IMR-90 (cell line): ENCODE measurements around the gene NCAM1. TPM values are rescaled to one million over a fixed set of nuclear protein-coding genes. Genes with fewer than 3 reads are reported as not detected.

ENCODE experiments used
- ATAC-seq: fragments of 200-7000 bp; cut with Tn5 transposase; 2 replicates; pipeline ENCODE4 v1.9.1; 2020; ENCODE audit warnings: low read depth, mild to moderate bottlenecking, moderate library complexity
- BruUV-seq: library from RNA; stranded (reverse); fragments of 400-500 nt; replicated peaks from 2 replicates; lab custom pipeline; 2021; lab: Mats Ljungman, UMichigan
- CTCF ChIA-PET: fragments of 300-600 bp; formaldehyde crosslinking; extraction: SDS; loops from one replicate; lab custom pipeline; 2021; ENCODE audit warnings: antibody characterized with exemption; lab: Yijun Ruan, JAX
- POLR2A ChIA-PET: fragments of 300-600 bp; sonication (Branson Sonifier 250); formaldehyde crosslinking; loops from one replicate; lab custom pipeline; 2022; ENCODE audit warnings: antibody characterized with exemption; ENCODE audit not compliant: unreplicated experiment; lab: Charles Lee
- DNase-seq: peaks from one replicate; pipeline ENCODE4 v3.0.0; 2013
- H2AFZ ChIP-seq: replicated peaks from 2 replicates; pipeline ENCODE3; 2013; ENCODE audit warnings: low read length, mild to moderate bottlenecking; ENCODE audit not compliant: poor library complexity
- H2AK5ac ChIP-seq: 2 replicates; pipeline ENCODE4 v1.6.1; 2013; ENCODE audit warnings: low read depth, low read length, inconsistent platforms
- H2AK9ac ChIP-seq: replicated peaks from 2 replicates; pipeline ENCODE3; 2013; ENCODE audit warnings: mild to moderate bottlenecking, low read depth, low read length, moderate library complexity; ENCODE audit not compliant: poor library complexity
- H2BK120ac ChIP-seq: 2 replicates; pipeline ENCODE4 v1.6.1; 2013; ENCODE audit warnings: low read depth, low read length, inconsistent platforms
- H2BK15ac ChIP-seq: 3 replicates; pipeline ENCODE4 v1.6.1; 2013; ENCODE audit warnings: low read depth, low read length, inconsistent platforms
- H2BK20ac ChIP-seq: 2 replicates; pipeline ENCODE4 v1.6.1; 2013; ENCODE audit warnings: low read depth, mild to moderate bottlenecking, inconsistent platforms, low read length, moderate library complexity
- H2BK5ac ChIP-seq: 2 replicates; pipeline ENCODE4 v1.6.1; 2013; ENCODE audit warnings: mild to moderate bottlenecking, low read depth, low read length, inconsistent platforms; ENCODE audit not compliant: poor library complexity, severe bottlenecking
- H3K14ac ChIP-seq: replicated peaks from 2 replicates; pipeline ENCODE4 v1.6.1; 2013; ENCODE audit warnings: low read depth, low read length, inconsistent platforms
- H3K18ac ChIP-seq: 2 replicates; pipeline ENCODE4 v1.6.1; 2013; ENCODE audit warnings: low read depth, low read length, control low read depth
- H3K23ac ChIP-seq: 2 replicates; pipeline ENCODE4 v1.6.1; 2013; ENCODE audit warnings: low read depth, low read length, inconsistent platforms
- H3K27ac ChIP-seq: 2 replicates; pipeline ENCODE4 v1.5.1; 2013; ENCODE audit warnings: mild to moderate bottlenecking, control low read depth, low read length; ENCODE audit not compliant: insufficient read depth
- H3K27me3 ChIP-seq: 2 replicates; pipeline ENCODE4 v1.6.1; 2013; ENCODE audit warnings: low read length; ENCODE audit not compliant: control insufficient read depth, insufficient read depth
- H3K36me3 ChIP-seq: 2 replicates; pipeline ENCODE4 v1.6.1; 2013; ENCODE audit warnings: low read length, mixed read lengths; ENCODE audit not compliant: control insufficient read depth, insufficient read depth
- H3K4ac ChIP-seq: 2 replicates; pipeline ENCODE4 v1.6.1; 2013; ENCODE audit warnings: low read depth, low read length, inconsistent platforms
- H3K4me1 ChIP-seq: 2 replicates; pipeline ENCODE4 v1.6.1; 2013; ENCODE audit warnings: low read length, mixed read lengths; ENCODE audit not compliant: control insufficient read depth, insufficient read depth
- H3K4me2 ChIP-seq: 2 replicates; pipeline ENCODE4 v1.6.1; 2013; ENCODE audit warnings: low read depth, mild to moderate bottlenecking, control low read depth, low read length, moderate library complexity
- H3K4me3 ChIP-seq: 2 replicates; pipeline ENCODE4 v1.5.1; 2013; ENCODE audit warnings: low read depth, mild to moderate bottlenecking, control low read depth, low read length, moderate library complexity; ENCODE audit not compliant: insufficient read depth
- H3K56ac ChIP-seq: 2 replicates; pipeline ENCODE4 v1.6.1; 2013; ENCODE audit warnings: low read length, inconsistent platforms; ENCODE audit not compliant: insufficient read depth; ENCODE audit errors: extremely low read depth
- H3K79me1 ChIP-seq, 2 experiments: 2 replicates each; pipeline ENCODE4 v1.6.1; 2013; ENCODE audit warnings: low read length in 2 of 2, inconsistent platforms in 1 of 2, low read depth in 1 of 2
- H3K9ac ChIP-seq: 2 replicates; pipeline ENCODE4 v1.6.1; 2013; ENCODE audit warnings: low read depth, low read length, control low read depth
- H3K9me1 ChIP-seq: 2 replicates; pipeline ENCODE4 v1.6.1; 2013; ENCODE audit warnings: low read length, inconsistent platforms; ENCODE audit not compliant: insufficient read depth
- H3K9me3 ChIP-seq: 2 replicates; pipeline ENCODE4 v1.6.1; 2013; ENCODE audit warnings: low read length; ENCODE audit not compliant: control insufficient read depth, insufficient read depth
- H4K20me1 ChIP-seq: 2 replicates; pipeline ENCODE4 v1.6.1; 2013; ENCODE audit warnings: low read length, inconsistent platforms; ENCODE audit not compliant: insufficient read depth
- H4K5ac ChIP-seq: 2 replicates; pipeline ENCODE4 v1.6.1; 2013; ENCODE audit warnings: mild to moderate bottlenecking, low read depth, low read length, control low read depth
- H4K8ac ChIP-seq, 2 experiments: 2 replicates each; pipeline ENCODE4 v1.6.1; 2013; ENCODE audit warnings: low read depth in 2 of 2, low read length in 2 of 2, control low read depth in 1 of 2, inconsistent platforms in 1 of 2
- H4K91ac ChIP-seq: 2 replicates; pipeline ENCODE4 v1.6.1; 2013; ENCODE audit warnings: low read depth, low read length, inconsistent platforms; ENCODE audit not compliant: insufficient read depth
- CEBPB ChIP-seq: IDR thresholded peaks from 2 replicates; pipeline ENCODE4 v1.6.1; 2012; ENCODE audit warnings: low read depth, low read length, improper control_type of control experiment
- CHD1 ChIP-seq: IDR thresholded peaks from 2 replicates; pipeline ENCODE4 v1.6.1; 2012; ENCODE audit warnings: low read depth, low read length, improper control_type of control experiment
- CTCF ChIP-seq: conservative IDR thresholded peaks from 2 replicates; pipeline ENCODE4 v1.5.1; 2012; ENCODE audit warnings: mild to moderate bottlenecking, low read depth, low read length, improper control_type of control experiment
- ELK1 ChIP-seq: fragments of 150-350 bp; IDR thresholded peaks from 2 replicates; pipeline ENCODE4 v1.6.1; 2016; ENCODE audit warnings: low read depth, mild to moderate bottlenecking, low read length, moderate library complexity, borderline replicate concordance
- MAFK ChIP-seq: IDR thresholded peaks from 2 replicates; pipeline ENCODE4 v1.6.1; 2012; ENCODE audit warnings: low read depth, low read length, improper control_type of control experiment
- MXI1 ChIP-seq: IDR thresholded peaks from 2 replicates; pipeline ENCODE4 v1.6.1; 2012; ENCODE audit warnings: low read depth, mild to moderate bottlenecking, low read length, moderate library complexity, borderline replicate concordance
- NFE2L2 ChIP-seq: fragments of 150-350 bp; IDR thresholded peaks from 2 replicates; pipeline ENCODE4 v1.6.1; 2016; ENCODE audit warnings: low read depth, mild to moderate bottlenecking, low read length
- POLR2A ChIP-seq: IDR thresholded peaks from 2 replicates; pipeline ENCODE4 v1.6.1; 2012; ENCODE audit warnings: mild to moderate bottlenecking, low read depth, low read length
- RCOR1 ChIP-seq: IDR thresholded peaks from 2 replicates; pipeline ENCODE4 v1.6.1; 2012; ENCODE audit warnings: mild to moderate bottlenecking, low read length, improper control_type of control experiment; ENCODE audit not compliant: insufficient replicate concordance
- RFX5 ChIP-seq: IDR thresholded peaks from 2 replicates; pipeline ENCODE4 v1.8.0; 2012; ENCODE audit warnings: low read depth, mild to moderate bottlenecking, low read length, moderate library complexity
- USF2 ChIP-seq: fragments of 150-350 bp; IDR thresholded peaks from 2 replicates; pipeline ENCODE4 v1.6.1; 2017; ENCODE audit warnings: mild to moderate bottlenecking, antibody characterized with exemption, low read length, low read depth
- WGBS, 2 experiments: methylation state at CpG; one replicate each; pipeline versions ENCODE4 v1.1.5 to v1.1.7; 2013; ENCODE audit warnings: missing lambda C conversion rate in 2 of 2; ENCODE audit not compliant: insufficient read length in 1 of 2; ENCODE audit errors: extremely low coverage in 2 of 2; 5-methylcytosine and 5-hydroxymethylcytosine counted together
- dilution Hi-C: fragments of 300-500 bp; cut with HindIII; formaldehyde crosslinking; loops from one replicate; pipeline ENCODE4 v1.14.3; 2018; ENCODE audit warnings: low sequenced_read_pairs; ENCODE audit not compliant: unreplicated experiment
- in situ Hi-C: fragments of 300-500 bp; cut with MboI; formaldehyde crosslinking; loops from 3 replicates; pipeline ENCODE4 v1.14.3; 2019; ENCODE audit warnings: low sequenced_read_pairs, inconsistent platforms, mixed read lengths
- intact Hi-C: fragments of 100-400 bp; cut with micrococcal nuclease; formaldehyde crosslinking; loops from 2 replicates; pipeline ENCODE4 v1.10.0; 2022
- polyA plus RNA-seq, 3 experiments: library from polyadenylated mRNA; depleted of rRNA; stranded (reverse); fragments of >200 nt; gene quantifications; 2 replicates each; pipeline ENCODE4 v1.2.3, GENCODE V29; 2012; ENCODE audit warnings: low replicate concordance in 1 of 3
- total RNA-seq: library from RNA; depleted of rRNA; stranded (reverse); fragments of >200 nt; gene quantifications from 2 replicates; pipeline ENCODE4 v1.2.3, GENCODE V29; 2012

NCAM1 gene
- total and polyA plus RNA-seq, 2 of the 4 experiments (the other 2 are of a cell fraction) = 0.09 to 0.18 TPM

- DNase-seq (no peak), ATAC-seq (no peak)
- intact Hi-C loops (no loop called here), dilution Hi-C loops (no loop called here), in situ Hi-C loops (no loop called here)
- Histone ChIP-seq H3K56ac (no peak overlapping the region), H2AFZ (no peak overlapping the region), H2BK15ac (no peak overlapping the region), H3K79me1 (no peaks in the 10 kb centered on the region), H2AK5ac (no peak overlapping the region), H3K27me3 (no peaks in the 10 kb centered on the region), H2BK20ac (no peak overlapping the region), H3K36me3 (no peaks in the 10 kb centered on the region), H4K8ac (no peak overlapping the region), H2AK9ac (no peak overlapping the region), H4K20me1 (no peaks in the 10 kb centered on the region), H3K9ac (no peak overlapping the region), H3K23ac (no peak overlapping the region), H3K9me1 (no peaks in the 10 kb centered on the region), H3K27ac (no peak overlapping the region), H3K9me3 (0 out of 2 replicates have a peak, but pooled peaks cover 2% of the 10 kb centered on the region), H3K14ac (no peak overlapping the region), H2BK120ac (no peak overlapping the region), H3K4me2 (no peak overlapping the region), H3K4me1 (no peaks in the 10 kb centered on the region), H3K4me3 (no peak overlapping the region), H3K18ac (no peak overlapping the region), H4K91ac (no peak overlapping the region), H4K5ac (no peak overlapping the region), H2BK5ac (no peak overlapping the region), H3K4ac (no peak overlapping the region)
- ChIA-PET CTCF (no interaction called here), POLR2A (no interaction called here)
- WGBS, 2 experiments = 42% methylated on average over 2 of the region's 13 CpGs; no CpG with 5 or more reads in 1 of the 2 experiments
- BruUV-seq = no TSS peak
- TF ChIP-seq RFX5 = no peak
- no peak for TF ChIP-seq RCOR1
- no peak for TF ChIP-seq USF2
- TF ChIP-seq MXI1 = no peak
- TF ChIP-seq ELK1 = no peak
- TF ChIP-seq CTCF = no peak
- TF ChIP-seq MAFK = no peak
- no peak for TF ChIP-seq CEBPB
- no peak for TF ChIP-seq POLR2A
- no peak for TF ChIP-seq CHD1
- no peak for TF ChIP-seq NFE2L2
Observed at GRCh38 chr11:113168354-113169342, 207.4 kb downstream of the NCAM1 start.
